Measurements from ENCODE around the gene NF1.
"Not testable (repeated sequence)": the region's sequence is repeated elsewhere in the genome, so short reads cannot be mapped to it uniquely, and the experiment has no call there.

DNA sequence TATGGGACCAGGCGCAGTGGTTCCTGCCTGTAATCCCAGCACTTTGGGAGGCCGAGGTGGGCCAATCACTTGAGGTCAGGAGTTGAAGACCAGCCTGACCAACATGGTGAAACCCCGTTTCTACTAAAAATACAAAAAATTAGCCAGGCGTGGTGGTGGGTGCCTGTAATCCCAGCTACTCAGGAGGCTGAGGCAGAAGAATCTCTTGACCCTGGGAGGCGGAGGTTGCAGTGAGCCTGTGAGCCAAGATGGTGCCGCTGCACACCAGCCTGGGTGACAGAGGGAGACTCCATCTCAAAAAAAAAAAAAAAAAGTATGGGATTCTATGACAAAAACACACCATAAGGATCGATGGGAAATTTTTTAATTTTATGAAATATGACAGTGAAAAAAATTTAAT, 217.4 kb downstream of the NF1 start:
- TF ChIP-seq, protein P1, sequence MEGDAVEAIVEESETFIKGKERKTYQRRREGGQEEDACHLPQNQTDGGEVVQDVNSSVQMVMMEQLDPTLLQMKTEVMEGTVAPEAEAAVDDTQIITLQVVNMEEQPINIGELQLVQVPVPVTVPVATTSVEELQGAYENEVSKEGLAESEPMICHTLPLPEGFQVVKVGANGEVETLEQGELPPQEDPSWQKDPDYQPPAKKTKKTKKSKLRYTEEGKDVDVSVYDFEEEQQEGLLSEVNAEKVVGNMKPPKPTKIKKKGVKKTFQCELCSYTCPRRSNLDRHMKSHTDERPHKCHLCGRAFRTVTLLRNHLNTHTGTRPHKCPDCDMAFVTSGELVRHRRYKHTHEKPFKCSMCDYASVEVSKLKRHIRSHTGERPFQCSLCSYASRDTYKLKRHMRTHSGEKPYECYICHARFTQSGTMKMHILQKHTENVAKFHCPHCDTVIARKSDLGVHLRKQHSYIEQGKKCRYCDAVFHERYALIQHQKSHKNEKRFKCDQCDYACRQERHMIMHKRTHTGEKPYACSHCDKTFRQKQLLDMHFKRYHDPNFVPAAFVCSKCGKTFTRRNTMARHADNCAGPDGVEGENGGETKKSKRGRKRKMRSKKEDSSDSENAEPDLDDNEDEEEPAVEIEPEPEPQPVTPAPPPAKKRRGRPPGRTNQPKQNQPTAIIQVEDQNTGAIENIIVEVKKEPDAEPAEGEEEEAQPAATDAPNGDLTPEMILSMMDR (IDR thresholded peaks at IDR 0.05): not testable (repeated sequence)
- not testable (repeated sequence) for TF ChIP-seq POLR2A (IDR thresholded peaks at IDR 0.05)

All from testis (tissue), 2 donors.